HG03103 (cell line): ENCODE data around the gene OR7G1.
"Not testable (repeated sequence)": the region's sequence is repeated elsewhere in the genome, so short reads cannot be mapped to it uniquely, and the experiment has no call there.

Experiments
- ATAC-seq: cut with Tn5 transposase; IDR thresholded peaks from one replicate; pipeline ENCODE4 v1.9.1; 2021; ENCODE audit warnings: low read depth; ENCODE audit not compliant: unreplicated experiment

OR7G1 gene

DNA sequence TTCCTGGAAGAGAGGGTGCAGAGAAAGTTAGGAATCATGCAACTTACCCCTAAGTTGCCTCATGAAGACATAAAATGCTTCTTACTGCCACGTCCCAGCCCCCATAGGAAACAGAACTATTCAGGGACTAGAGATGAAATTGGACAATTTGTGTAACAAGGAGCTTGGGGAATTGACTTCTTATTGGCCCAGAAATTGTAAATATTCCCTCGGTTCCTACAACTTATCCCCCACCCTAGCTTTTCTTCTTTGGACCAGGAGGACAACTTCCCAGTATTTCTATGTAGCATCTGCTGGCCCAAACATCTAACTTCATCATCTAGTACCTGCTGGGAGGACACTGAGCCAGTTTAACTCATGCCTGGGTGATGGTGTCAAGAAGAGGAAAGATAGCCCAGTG lies 28.8 kb downstream of the OR7G1 start, which contains the start of gene OR1M1:
Gene OR1M1 (plus strand): TSS at position 301 of the 400 bp plus-strand sequence. CDS start 6,184 bp downstream, outside the sequence.
- no peak for ATAC-seq

- no peak for ATAC-seq
These were observed 36.9 kb downstream of the OR7G1 start for GRCh38 chr19:9078651-9079050.

DNA sequence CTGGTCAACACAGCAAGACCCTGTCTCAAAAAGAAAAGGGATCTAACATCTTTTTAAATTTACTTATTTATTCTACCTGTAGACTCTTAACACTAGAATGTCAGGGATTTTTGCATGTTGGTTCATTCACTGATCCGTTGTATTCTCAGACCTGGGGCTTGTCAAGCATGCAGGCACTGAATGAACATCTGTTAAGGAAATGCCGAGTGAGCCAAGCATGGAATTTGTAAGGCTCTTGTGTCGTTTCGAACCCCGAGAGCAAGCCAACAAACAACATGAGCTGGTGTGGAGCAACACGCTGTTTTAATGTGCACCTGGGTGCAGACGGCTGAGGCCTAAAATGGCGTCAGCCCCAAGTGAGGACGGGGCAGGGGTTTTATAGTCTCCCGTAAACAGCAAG lies 38.7 kb downstream of the OR7G1 start:
- ATAC-seq: no peak

GRCh38 chr19:9075064-9075949 lies 40.3 kb downstream of the OR7G1 start:
- no peak for ATAC-seq

GRCh38 chr19:9073806-9074205 lies 41.8 kb downstream of the OR7G1 start:
- ATAC-seq: no peak

DNA sequence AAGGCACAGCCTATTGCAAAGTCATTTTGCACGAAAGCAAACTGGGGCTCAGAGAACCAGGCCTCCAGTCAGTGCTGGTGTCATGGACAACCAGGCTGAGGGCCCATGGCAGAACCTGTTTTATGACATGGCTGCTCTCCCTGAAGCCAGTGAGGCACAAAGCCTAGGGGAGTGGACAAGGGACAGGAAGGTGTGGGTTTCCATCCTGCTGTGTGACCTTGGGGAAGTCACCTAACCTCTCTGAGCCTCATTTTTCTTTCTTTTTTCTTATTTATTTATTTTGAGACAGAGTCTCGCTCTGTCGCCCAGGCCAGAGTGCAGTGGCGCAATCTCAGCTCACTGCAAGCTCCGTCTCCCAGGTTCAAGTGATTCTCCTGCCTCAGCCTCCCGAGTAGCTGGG lies 43.8 kb downstream of the OR7G1 start:
- ATAC-seq: not testable (repeated sequence)

GRCh38 chr19:9070066-9070465 lies 45.5 kb downstream of the OR7G1 start:
- no peak for ATAC-seq

DNA sequence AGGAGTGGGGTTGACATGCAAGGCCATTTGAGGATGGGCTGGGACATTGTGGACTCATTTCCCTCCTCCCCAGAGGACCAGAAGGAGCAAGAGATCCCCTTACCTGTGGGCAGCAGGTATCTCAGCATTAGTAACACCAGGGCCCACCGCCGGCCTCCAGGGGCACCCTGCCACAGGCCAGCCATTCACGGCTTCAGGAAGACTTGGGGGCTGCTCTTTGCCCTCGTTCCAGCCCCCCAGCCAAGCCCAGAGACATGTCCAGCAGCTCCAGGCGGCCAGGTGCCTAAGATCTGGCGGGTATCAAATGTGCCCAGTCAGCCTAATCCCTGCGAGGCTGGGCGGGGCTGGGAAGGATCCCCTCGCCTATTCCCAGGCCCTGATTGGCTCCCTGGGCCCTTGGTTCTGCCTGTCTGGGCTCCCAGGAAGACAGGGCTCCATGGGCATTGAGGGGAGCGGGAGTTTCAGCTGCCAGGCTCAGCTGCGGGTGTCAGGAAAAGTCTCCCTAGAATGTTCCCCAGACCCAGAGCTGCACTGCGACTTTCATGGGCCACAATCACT lies 50.0 kb downstream of the OR7G1 start:
- no peak for ATAC-seq
